Tibial nerve (tissue), 3 donors: ENCODE data around the gene RNF2.

Experiments used
- CTCF ChIP-seq, 5 experiments: fragments of 200-600 bp in 3 of 5; fragments of 450-650 bp in 2 of 5; sonication (generic) in 3 of 5; IDR thresholded peaks; one replicate each; pipeline ENCODE4 v1.5.1; 2016 to 2019; ENCODE audit warnings: antibody characterized with exemption in 5 of 5, mild to moderate bottlenecking in 3 of 5, moderate library complexity in 2 of 5
- POLR2A ChIP-seq, 2 donors: fragments of 450-650 bp; IDR thresholded peaks; one replicate each; pipeline ENCODE4 v1.6.1; 2017; ENCODE audit warnings: antibody characterized with exemption in 2 of 2, mild to moderate bottlenecking in 2 of 2, moderate library complexity in 2 of 2

GRCh38 chr1:185027252-185027882 lies 18.0 kb upstream of the RNF2 start:
- no peak for TF ChIP-seq POLR2A (IDR thresholded peaks at IDR 0.05)
- TF ChIP-seq CTCF (IDR thresholded peaks at IDR 0.05), result no peak
